GM21381 (cell line): ENCODE data around the gene KCNH8.
"Not testable (repeated sequence)": the region's sequence is repeated elsewhere in the genome, so short reads cannot be mapped to it uniquely, and the experiment has no call there.

Source experiments
- ATAC-seq: cut with Tn5 transposase; IDR thresholded peaks from one replicate; pipeline ENCODE4 v1.9.1; 2021; ENCODE audit warnings: mild to moderate bottlenecking, moderate library complexity; ENCODE audit not compliant: unreplicated experiment

KCNH8 gene

DNA sequence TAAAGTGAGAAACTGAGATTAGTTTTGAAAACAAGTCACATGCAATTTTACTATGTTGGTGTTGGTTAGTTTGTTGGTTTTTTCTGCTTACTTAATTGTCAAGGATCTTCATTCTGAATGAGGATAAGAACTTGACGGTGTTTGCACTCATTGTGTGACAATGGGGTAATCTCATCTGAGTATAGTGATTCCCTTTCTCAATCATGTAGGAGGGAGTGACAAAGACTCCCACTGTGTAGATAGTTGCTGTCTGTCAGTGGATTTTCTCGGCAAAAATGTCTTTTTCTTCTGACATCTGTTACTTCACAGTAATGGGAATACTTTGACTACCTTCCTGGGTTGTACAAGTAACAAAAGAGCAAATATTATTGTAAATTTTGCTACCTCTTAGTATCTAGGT lies 23.5 kb downstream of the KCNH8 start:
- ATAC-seq = no peak

DNA sequence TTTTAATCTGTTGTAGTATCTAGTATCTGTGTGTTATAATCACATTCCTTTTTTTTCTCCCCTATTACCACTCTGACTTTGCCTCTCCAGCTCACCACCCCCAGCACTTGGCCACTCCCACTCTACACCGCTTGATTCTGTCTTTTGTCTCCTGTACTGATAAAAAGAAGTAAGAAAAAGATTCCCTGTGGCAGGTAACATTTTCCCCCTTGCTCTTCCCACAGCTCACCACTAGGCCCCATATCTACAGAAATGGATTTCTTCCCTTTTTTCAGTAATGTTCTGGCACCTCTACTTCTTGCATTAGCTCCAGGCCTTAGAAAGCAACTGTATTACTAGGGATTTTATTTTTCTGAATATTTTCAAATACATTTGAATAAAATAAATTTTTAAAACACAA lies 25.6 kb downstream of the KCNH8 start:
- no peak for ATAC-seq

- no peak for ATAC-seq
Measured at GRCh38 chr3:19183584-19183983, 35.3 kb downstream of the KCNH8 start.

- no peak for ATAC-seq
Measured at GRCh38 chr3:19190126-19190525, 41.8 kb downstream of the KCNH8 start.

DNA sequence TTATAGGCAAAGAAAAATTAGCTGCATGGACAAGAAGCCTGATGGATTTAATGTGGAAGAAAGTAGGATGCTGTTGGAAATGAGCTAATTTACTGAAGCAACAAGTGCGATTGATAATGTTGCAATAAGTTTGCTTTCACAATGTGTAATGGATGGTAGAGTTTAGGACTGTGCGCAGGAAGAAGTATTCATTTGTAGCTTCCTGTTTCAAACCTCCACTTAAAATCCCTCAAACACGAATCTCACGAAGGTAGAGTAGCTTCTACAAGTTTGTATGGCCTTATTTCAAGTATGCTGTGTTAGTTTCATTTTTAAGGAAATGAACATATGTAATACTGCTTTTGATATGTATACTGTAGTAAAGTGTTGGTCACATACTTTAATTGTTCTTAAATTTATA lies 42.3 kb downstream of the KCNH8 start:
- peak; percentile 73 for ATAC-seq

- ATAC-seq = no peak
Measured at GRCh38 chr3:19199131-19199530, 50.8 kb downstream of the KCNH8 start.

DNA sequence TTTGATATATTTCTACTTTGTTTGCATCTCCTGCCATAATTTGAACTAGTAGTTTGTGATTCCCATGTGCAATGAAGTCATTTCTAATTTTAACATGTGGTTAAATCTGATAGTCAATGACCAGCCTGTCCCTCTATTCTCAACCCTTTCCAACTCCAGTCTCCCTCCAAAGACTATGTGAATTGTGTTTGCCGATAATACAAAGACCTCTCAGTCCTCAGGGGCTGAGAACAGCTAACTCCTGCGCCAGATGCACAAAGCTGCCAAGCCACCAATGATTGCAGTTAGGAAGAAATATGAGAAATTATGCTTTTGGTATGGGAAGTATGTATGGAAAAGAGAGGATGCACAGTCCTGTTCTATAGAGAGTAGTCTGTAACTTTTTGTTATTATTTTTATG lies 54.0 kb downstream of the KCNH8 start:
- ATAC-seq = no peak

DNA sequence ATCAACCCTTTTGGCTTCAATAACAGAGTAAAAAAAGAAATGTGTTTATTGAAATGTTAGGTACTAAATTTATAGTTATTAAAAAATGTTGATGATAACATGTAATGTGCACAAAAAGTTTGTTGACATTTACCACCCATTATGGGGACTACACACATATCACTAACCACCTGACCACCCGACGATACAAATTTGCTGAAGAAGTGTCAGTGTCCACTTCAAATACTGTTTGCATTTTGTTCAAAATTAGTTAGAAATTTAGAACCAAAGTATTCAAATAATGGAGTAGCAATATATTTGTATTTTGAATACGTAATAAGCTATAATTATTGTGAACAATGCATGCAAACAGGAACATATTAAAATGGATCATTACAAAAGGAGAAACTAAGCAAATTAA lies 54.4 kb downstream of the KCNH8 start:
- ATAC-seq = no peak

- no peak for ATAC-seq
Measured at GRCh38 chr3:19206540-19206939, 58.2 kb downstream of the KCNH8 start.

- ATAC-seq = no peak
Measured at GRCh38 chr3:19213603-19214220, 65.4 kb downstream of the KCNH8 start.

- ATAC-seq = no peak
Measured at GRCh38 chr3:19215427-19215826, 67.1 kb downstream of the KCNH8 start.

- ATAC-seq = no peak
Measured at GRCh38 chr3:19216669-19217337, 68.5 kb downstream of the KCNH8 start.

GRCh38 chr3:19220311-19220710 lies 72.0 kb downstream of the KCNH8 start:
- ATAC-seq = no peak

DNA sequence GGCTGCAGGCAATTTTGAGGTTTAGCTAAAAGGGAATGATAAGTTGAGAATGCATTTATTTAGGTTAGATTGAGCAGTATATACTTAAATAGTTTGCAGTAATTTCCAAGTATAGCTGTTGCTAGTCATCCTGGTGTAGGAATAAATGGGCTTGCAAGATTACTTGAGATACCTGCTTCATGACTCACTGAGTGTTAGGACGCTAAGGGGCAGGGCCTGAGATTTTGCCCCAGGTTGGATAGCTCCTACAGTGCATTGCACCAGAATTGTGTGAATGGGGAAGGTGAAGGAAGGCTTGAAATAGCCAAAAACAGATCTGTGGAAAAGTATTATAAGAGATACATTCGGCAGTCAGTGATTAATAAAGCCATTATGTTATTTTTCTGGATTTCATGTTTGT lies 72.8 kb downstream of the KCNH8 start:
- no peak for ATAC-seq

DNA sequence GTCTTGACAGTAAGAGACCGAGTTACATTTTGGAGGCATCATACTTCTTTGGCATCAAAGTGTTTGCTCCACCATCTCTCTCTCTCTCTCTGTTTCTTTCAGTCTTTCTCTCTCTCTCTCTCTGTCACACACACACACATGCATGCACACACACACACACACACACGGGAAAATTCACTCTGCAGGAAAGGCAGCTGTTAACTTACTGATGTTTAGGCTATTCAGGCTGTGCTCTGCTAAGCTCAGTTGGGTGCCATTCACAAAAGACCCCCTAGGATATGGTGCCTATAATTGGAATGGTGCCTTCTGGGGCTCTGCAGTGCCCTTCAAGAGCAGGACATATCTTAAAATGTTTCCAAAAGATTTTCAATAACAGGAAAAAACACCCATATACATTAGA lies 78.2 kb downstream of the KCNH8 start:
- ATAC-seq = no peak

- ATAC-seq = no peak
Measured at GRCh38 chr3:19228167-19228566, 79.9 kb downstream of the KCNH8 start.

- ATAC-seq = no peak
Measured at GRCh38 chr3:19229086-19229485, 80.8 kb downstream of the KCNH8 start.

GRCh38 chr3:19229881-19230280 lies 81.6 kb downstream of the KCNH8 start:
- not testable (repeated sequence) for ATAC-seq

- no peak for ATAC-seq
Measured at GRCh38 chr3:19231792-19232461, 83.6 kb downstream of the KCNH8 start.

GRCh38 chr3:19232566-19232965 lies 84.3 kb downstream of the KCNH8 start:
- ATAC-seq = no peak

DNA sequence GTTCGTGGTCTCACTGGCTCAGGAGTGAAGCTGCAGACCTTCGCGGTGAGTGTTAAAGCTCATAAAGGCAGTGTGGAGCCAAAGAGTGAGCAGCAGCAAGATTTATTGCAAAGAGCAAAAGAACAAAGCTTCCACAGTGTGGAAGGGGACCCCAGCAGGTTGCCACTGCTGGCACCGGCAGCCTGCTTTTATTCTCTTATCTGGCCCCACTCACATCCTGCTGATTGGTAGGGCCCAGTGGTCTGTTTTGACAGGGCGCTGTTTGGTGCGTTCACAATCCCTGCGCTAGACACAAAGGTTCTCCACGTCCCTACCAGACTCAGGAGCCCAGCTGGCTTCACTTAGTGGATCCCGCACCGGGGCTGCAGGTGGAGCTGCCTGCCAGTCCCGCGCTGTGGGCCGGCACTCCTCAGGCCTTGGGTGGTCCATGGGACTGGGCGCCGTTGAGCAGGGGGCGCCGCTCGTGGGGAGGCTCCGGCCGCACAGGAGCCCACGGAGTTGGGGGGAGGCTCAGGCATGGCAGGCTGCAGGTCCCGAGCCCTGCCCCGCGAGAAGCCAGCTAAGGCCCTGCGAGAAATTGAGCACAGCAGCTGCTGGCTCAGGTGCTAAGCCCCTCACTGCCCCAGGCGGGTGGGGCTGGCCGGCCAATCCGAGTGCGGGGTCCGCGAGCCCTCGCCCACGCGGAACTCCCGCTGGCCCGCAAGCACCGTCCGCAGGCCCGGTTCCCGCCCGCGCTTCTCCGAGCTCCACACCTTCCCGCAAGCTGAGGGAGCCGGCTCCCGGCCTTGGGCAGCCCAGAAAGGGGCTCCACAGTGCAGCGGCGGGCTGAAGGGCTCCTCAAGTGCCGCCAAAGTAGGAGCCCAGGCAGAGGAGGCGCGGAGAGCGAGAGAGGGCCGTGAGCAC lies 85.8 kb downstream of the KCNH8 start:
- ATAC-seq = not testable (repeated sequence)
